Occipital lobe (tissue), 2 donors: ENCODE data around the gene IRAK1. TPM values are rescaled to one million over a fixed set of nuclear protein-coding genes. Genes with fewer than 3 reads are reported as not detected.

Experiments
- DNase-seq: peaks from one replicate; lab custom pipeline; 2025; lab: John Stamatoyannopoulos, UW
- total RNA-seq: library from RNA; depleted of rRNA; stranded (reverse); fragments of >200 nt; gene quantifications from one replicate; pipeline ENCODE4 v1.2.3, GENCODE V29; 2014

IRAK1 gene
- total RNA-seq, 1 donor from 2014 or later, result 8.7 TPM

- no peak for DNase-seq
Observed at GRCh38 chrX:154040863-154041262, 21.2 kb upstream of the IRAK1 start.

DNA sequence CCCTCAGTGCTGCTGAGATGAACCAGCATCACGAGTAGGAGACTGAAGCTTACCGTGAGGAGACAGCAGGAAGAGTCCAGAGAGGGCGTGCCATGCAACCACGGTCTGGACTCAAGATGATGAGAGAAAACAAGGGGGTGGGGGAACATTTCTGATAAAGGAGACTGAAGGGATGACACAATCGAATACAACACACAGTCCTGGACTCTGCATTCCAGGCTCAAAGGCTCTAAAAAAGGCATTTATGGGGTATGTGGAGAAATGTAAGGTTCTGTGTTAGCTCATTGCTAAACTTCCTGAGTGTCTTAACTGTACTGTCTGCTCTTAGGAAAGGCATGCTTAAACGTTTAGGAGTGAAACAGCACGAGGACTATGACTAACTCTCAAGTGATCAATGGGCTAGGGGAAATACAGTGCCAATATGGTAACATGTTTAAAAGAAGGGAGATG lies 20.6 kb upstream of the IRAK1 start:
- no peak for DNase-seq

DNA sequence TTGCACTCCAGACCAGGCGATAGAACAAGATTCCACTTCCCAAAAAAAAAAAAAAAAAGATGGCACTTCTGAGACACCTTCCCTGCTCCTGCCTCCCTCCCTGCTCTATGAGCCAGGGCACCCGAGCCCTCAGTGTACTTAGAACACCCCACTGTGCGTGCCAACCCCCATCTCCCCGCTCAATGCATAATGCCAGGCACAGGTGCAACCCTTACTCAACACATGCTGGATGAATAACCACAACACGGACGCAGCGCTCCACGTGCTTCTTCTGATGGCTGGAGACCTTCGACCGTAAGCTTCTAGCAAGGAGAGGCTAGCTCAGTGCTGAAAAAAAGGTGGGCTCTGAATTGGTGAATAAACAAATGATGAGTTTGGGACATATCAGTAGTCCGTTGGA lies 19.9 kb upstream of the IRAK1 start:
- no peak for DNase-seq

DNA sequence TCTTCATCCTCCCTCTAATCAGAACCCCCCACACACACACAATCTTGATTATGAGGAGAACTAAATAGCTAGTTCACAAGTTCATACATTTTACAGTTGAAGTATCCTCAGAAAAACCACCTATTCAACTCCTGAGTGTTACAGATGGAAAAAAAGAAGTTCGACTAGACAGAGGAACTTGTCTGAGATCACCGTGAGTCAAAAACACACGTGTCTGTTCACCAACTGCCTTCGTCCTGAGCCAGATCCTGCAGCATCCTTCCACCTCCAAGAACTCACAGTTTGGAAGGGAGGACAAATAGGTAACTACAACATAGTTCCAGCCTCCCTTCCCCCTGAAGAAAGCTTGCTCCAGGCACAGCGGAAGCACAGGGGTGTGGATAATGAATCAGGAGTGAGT lies 19.0 kb upstream of the IRAK1 start:
- no peak for DNase-seq

DNA sequence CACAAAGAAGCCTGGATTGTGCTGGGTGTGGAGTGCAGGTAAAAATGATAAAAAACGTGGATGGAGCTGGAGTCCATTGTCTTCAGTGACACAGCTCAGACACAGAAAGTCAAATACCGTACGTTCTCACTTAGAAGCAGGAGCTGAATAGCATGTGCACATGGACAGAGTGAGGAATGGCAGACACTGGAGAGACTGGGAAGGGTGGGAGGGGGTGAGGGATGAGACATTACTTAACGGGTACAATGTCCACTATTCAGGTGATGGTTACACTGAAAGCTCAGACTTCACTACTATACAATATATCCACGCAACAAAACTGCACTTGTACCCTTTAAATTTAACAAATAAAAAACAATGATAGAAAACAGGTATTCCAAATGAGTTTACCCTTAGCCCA lies 18.1 kb upstream of the IRAK1 start:
- DNase-seq, result no peak

- DNase-seq, result no peak
Observed at GRCh38 chrX:154036513-154036912, 16.8 kb upstream of the IRAK1 start.

- DNase-seq, result no peak
Observed at GRCh38 chrX:154033848-154034247, 14.1 kb upstream of the IRAK1 start.

GRCh38 chrX:154032653-154033052 lies 13.0 kb upstream of the IRAK1 start:
- no peak for DNase-seq

GRCh38 chrX:154032160-154032559 lies 12.5 kb upstream of the IRAK1 start:
- DNase-seq, result no peak

DNA sequence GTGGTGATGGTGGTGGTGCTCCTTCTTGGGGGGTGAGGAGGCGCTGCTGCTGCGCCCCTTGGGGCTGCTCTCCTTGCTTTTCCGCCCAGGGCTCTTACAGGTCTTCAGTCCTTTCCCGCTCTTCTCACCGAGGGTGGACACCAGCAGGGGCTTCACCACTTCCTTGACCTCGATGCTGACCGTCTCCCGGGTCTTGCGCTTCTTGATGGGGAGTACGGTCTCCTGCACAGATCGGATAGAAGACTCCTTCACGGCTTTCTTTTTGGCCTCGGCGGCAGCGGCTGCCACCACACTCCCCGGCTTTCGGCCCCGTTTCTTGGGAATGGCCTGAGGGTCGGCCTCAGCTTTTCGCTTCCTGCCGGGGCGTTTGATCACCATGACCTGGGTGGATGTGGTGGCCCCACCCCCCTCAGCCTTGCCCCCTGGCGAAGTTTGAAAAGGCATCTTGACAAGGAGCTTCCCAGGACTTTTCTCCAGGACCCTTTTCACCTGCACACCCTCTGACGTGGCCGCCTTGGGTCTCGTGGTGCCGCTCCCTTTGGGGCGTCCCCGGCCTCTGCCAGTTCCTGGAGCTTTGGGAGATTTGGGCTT lies 11.1 kb upstream of the IRAK1 start:
- DNase-seq, result no peak

GRCh38 chrX:154030266-154030665 lies 10.6 kb upstream of the IRAK1 start:
- no peak for DNase-seq

DNA sequence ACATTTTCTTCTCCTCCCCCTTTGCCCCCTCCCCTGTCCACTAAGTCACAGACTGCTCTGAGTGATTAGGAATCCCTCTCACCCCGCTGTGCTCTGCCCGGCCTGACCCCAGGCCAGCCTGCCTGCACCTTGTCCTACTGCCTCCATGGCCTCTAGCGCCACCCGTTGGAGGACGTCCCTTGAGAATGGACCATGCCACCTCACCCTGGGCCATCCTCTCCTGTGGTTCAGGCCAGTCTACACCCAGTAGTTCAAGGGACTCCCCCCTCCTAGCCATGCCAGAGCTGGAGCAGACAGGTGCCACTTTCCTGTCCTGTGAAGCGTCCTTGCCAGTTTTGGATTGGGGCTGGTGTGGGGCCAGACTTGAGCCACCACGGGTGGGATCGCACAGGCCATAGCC lies 9.7 kb upstream of the IRAK1 start:
- no peak for DNase-seq

DNA sequence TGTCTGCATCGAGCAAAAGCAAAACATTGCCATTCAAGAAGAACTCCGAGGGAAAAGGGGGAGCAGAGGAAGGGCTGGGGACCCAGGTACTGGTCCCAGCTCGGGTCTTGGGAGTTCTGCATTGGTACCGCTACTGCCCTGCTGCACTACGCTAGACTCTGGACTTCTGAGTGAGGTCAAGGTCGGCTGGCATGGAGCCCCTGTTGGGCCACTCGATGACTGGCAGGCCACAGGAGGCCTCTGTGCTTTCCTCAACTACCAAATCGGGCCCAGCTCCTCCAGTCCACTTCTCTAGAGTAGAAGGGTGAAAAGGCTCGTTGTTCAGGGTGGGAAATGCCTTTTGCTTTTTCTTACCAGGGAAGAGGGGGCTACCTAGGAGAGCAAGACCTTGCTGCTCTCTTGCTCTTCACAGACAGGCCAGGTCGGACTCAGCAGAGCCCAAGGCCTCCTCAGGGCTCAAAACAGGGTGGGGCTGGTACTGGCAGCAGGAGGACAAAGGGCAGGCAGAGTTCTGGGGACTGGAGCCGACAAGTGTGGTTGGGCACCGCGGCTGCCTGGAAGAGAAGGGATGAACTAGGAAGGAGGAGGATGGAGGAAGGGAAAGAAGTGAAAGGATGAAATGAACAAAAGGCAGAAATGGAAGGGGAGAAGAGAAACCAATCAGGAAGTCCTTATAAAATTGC lies 8.9 kb upstream of the IRAK1 start:
- no peak for DNase-seq

DNA sequence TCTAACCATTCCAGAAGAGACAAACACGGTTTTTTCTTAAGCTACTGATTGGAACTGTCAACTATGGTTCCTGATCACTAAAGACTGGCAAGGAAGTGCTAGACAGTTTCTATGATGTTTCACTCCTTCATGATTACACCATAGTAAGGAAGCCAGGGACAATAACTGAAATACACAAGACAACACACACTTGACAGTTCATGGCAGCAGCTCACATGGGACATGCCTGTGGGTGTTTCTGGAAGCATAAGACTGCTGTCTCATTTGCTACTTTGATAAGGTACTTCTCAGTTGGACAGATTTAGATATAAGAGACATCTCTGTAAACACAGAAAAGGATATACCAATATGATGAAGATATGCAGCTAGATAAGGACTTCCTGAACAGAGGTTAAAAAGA lies 8.3 kb upstream of the IRAK1 start:
- DNase-seq, result no peak

DNA sequence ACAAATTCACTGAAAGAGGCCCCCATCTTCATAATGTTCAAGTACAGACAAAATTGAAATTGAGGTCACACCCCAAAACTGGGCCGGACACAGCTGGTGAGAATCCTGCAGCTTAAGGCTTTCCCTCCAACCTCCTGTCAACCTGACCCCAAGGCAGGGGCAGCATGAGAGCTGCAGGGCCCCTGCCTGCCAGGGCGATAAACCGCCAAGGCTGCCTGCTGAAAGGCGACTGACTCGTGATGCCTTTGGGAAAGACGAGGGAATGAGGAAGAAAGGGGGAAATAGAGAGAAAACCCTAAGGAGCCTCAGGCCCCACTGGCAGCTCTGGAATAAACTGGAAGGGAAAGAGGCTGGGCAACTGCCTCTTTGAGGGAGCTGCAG lies 7.3 kb upstream of the IRAK1 start:
- DNase-seq, result no peak

DNA sequence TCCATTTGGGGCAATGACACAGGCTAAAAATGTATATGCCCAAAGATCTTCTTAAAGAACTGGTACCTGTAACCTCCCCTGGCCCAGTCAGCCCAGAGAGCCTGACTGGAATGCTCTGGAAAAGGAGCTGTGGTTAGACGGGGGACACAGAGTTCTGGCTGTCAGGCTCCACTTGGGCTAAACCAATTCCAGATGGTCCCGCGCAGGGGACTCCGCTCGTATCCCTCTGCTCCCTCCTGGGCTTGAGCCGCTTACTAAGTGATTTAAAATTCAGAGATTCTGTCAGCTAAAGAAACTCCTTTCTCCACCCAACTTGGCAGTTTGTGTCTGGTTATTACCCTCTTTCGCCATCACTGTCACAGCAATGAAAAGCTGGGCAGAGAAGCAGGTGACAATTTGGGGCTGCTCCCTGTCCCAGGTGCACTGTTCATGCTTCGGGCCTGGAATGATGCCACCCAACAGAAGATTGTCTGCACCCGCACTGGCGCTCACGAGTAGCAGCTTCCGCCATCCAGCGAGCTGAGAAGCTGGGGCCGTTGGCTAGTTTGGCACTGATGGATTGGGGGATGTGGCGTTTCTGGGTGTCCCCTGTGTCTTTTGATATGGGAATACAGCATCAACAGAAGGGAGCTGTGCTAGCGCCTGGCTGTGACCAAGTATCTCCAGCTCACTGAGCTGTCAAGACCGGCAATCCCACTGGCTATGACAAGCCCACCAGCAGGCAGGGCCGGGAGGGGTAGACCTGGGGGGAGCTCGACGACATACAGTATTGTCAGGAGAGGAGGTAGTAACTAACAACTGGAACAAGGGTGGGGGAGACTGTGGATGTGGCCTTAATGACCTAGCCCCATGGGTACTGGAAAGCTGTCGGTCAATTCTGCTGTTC lies 6.7 kb upstream of the IRAK1 start:
- DNase-seq, result no peak

DNA sequence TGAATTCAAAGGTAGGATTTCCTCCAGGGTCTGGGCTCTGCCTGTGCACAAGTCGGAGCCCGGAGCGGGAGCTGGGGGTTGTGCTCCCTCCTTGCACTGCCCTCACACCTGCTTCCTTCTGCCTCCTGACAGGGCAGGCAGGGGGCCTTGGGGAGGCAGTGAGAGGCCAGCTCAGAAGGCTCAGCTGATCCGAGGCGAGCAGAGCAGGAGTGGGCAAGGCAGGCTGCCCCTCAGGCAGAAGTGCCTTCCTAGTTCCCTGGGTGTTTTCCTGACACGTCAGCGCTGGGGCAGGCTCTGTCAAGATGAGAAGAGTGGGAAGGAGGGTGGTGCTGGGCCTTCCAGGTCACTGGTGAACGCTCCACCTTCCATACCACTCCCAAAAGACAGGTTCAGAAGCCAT lies 5.5 kb upstream of the IRAK1 start:
- no peak for DNase-seq

GRCh38 chrX:154024271-154024670 lies 4.6 kb upstream of the IRAK1 start:
- DNase-seq, result no peak

GRCh38 chrX:154023276-154024000 lies 3.7 kb upstream of the IRAK1 start:
- no peak for DNase-seq

GRCh38 chrX:154022108-154022507 lies 2.4 kb upstream of the IRAK1 start:
- no peak for DNase-seq

DNA sequence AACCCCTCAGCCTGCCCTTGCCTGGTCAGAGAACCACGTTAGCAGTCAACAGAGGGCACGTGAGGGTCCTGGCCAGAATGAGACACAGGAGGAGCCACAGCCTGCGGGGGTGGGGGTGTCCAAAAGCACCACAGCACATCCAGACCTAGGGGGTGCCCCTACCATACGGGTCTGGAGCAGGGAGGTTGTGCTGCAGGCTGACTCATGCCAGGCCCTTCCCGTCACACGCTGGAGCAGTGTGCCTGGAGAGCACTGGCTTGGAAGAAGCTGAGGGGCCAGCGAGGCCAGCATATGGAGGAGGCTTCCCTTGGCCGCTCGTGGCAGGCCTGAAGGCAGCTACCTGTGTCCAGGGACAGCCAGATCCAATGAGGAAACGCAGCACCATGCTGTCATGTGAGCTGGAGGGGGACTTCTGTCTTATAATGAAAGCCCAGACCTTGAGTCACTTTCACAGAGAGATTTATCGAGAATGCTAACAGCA lies 1.5 kb upstream of the IRAK1 start:
- no peak for DNase-seq
